HG03439 (cell line): ENCODE data around the gene FAM237A.
A peak's percentile ranks its signal among the peaks of the same experiment; 100 is the strongest.

Experiments
- ATAC-seq: cut with Tn5 transposase; IDR thresholded peaks from one replicate; pipeline ENCODE4 v1.9.1; 2021; ENCODE audit warnings: mild to moderate bottlenecking, moderate library complexity; ENCODE audit not compliant: unreplicated experiment

FAM237A gene

DNA sequence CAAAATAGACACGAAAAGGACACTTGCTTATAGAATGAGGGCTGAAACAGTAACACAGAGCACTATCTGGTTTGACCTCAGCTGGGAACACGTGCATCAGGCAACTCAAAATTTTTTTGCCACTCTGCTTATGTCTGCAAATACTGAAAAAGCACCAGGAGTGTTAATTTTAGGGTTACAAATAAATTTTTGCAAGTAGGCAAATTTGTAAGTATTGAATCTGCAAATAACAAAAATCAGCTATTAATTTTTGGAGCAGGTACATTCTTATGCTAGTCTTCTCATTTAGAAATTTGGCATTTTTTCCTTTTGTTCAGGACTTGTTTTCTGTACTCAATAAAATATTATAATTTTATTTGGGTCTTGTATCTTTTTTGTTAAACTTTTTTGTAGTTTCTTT, 46.2 kb downstream of the FAM237A start:
- ATAC-seq = no peak

- no peak for ATAC-seq
Observed at GRCh38 chr2:206688990-206689389, 46.7 kb downstream of the FAM237A start.

- no peak for ATAC-seq
Observed at GRCh38 chr2:206692971-206693370, 50.7 kb downstream of the FAM237A start.

GRCh38 chr2:206693399-206694137, 51.3 kb downstream of the FAM237A start:
- peak; percentile 63 for ATAC-seq

GRCh38 chr2:206696910-206697309, 54.6 kb downstream of the FAM237A start:
- ATAC-seq = no peak

- ATAC-seq = no peak
Observed at GRCh38 chr2:206698811-206699210, 56.5 kb downstream of the FAM237A start.
